LNCaP clone FGC (cell line): ENCODE measurements around the gene ZNF787.

Source experiments
- DNase-seq: peaks from one replicate; pipeline ENCODE4 v3.0.0-alpha.2; 2011; ENCODE audit warnings: low read depth
- H3K4me3 ChIP-seq: 2 replicates; pipeline ENCODE4 v1.5.1; 2011; ENCODE audit warnings: mild to moderate bottlenecking, low read depth, low read length, control low read depth
- CTCF ChIP-seq: IDR thresholded peaks from 2 replicates; pipeline ENCODE4 v1.5.1; 2012; ENCODE audit warnings: mild to moderate bottlenecking; ENCODE audit not compliant: control insufficient read depth, insufficient read depth; ENCODE audit errors: extremely low read depth

Gene ZNF787

GRCh38 chr19:56144831-56145230, 23.7 kb upstream of the ZNF787 start:
- DNase-seq = no peak
- no peak overlapping the region for H3K4me3 ChIP-seq
- TF ChIP-seq CTCF = no peak

GRCh38 chr19:56144376-56144775, 23.3 kb upstream of the ZNF787 start:
- no peak for DNase-seq
- H3K4me3 ChIP-seq = no peak overlapping the region
- no peak for TF ChIP-seq CTCF

- peak overlapping the region; percentile 60 for H3K4me3 ChIP-seq
- no peak for DNase-seq
- no peak for TF ChIP-seq CTCF
Observed at GRCh38 chr19:56142897-56143434, 21.9 kb upstream of the ZNF787 start.

- DNase-seq = peak; percentile 83
Observed at GRCh38 chr19:56142087-56142787, 21.1 kb upstream of the ZNF787 start.

GRCh38 chr19:56141417-56141993, 20.4 kb upstream of the ZNF787 start:
- DNase-seq = no peak
- peak overlapping the region; percentile 60 for H3K4me3 ChIP-seq
- TF ChIP-seq CTCF = no peak

More at GRCh38 chr19:56142087-56142787, 21.1 kb upstream of the ZNF787 start:
- H3K4me3 ChIP-seq = peak overlapping the region; percentile 60
- TF ChIP-seq CTCF = no peak

- no peak for TF ChIP-seq CTCF
- peak within 1 kb of the TSS; percentile 60 for H3K4me3 ChIP-seq
- peak; percentile 99 for DNase-seq
Observed at GRCh38 chr19:56140583-56141416, 19.7 kb upstream of the ZNF787 start, which contains the start of gene ZNF444. Gene ZNF444, plus strand, starts transcription at chr19:56141287. Its CDS starts 5,625 bp downstream, at chr19:56146912.
